ENCODE measurements around the gene MEX3D.
"Not testable (repeated sequence)": the region's sequence is repeated elsewhere in the genome, so short reads cannot be mapped to it uniquely, and the experiment has no call there.

MEX3D gene

DNA sequence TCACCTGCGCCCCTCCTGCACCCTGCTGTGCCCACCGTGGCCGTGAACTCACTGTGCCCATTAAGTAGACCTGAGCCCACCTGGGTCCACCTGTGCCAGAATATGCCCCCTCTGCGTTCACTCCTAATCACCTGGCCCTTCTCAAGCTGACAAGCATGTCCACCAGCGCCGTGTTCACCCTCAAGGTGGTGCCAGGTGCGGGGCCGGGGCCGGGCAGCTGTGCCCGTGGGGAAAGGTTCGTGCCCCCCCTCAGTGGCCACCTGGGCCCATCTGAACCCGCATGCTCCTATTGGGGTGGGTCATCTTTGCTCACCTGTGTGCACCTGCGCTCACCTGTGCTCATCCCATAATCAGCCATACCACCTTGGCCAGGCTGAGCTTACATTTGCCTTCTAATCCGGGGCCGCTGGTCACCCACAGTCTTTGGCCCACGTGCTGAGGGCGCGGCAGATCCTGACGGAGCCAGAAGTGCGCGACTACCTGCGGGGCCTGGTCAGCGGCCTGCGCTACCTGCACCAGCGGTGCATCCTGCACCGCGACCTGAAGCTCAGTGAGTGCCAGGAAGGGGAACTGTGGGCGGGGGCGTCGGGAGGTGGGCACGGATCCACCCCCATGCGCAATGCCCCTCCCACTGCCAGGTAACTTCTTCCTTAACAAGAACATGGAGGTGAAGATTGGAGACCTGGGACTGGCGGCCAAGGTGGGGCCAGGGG lies 41.9 kb downstream of the MEX3D start:
- Histone ChIP-seq H3K9ac (ENCODE audit: low read length) (no peak overlapping the region), H3K9me3 (ENCODE audit: control insufficient read depth, low read length) (no peaks in the 10 kb centered on the region), H3K27me3 (ENCODE audit: control insufficient read depth, insufficient read depth, low read length) (peaks cover 44% of the 10 kb centered on the region), H3K4me3 (ENCODE audit: low read length) (no peak overlapping the region), H3K36me3 (ENCODE audit: control insufficient read depth, insufficient read depth, low read length) (no peaks in the 10 kb centered on the region), H3K4me1 (ENCODE audit: control insufficient read depth, insufficient read depth, low read length) (no peaks in the 10 kb centered on the region)

DNA sequence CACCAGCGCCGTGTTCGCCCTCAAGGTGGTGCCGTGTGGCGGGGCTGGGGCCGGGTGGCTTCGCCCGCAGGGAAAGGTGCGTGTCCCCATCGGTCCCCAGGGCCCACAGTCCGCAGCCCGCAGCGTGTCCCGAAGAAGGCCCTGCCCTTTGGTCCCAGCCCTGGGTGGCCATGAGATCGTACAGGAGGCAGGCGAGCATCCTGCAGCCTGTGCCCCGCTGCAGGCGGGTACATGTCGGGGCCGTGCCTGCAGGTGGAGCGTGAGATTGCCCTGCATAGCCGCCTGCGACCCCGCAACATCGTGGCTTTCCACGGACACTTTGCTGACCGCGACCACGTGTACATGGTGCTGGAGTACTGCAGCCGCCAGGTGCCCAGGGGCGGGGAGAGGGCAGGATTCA lies 42.8 kb downstream of the MEX3D start:
- no peaks in the 10 kb centered on the region for H3K4me1 ChIP-seq (ENCODE audit: control insufficient read depth, insufficient read depth, low read length)
- no peak overlapping the region for H3K4me3 ChIP-seq (ENCODE audit: low read length)
- H3K9me3 ChIP-seq (ENCODE audit: control insufficient read depth, low read length): no peaks in the 10 kb centered on the region
- H3K36me3 ChIP-seq (ENCODE audit: control insufficient read depth, insufficient read depth, low read length): no peaks in the 10 kb centered on the region
- no peak overlapping the region for H3K9ac ChIP-seq (ENCODE audit: low read length)
- H3K27me3 ChIP-seq (ENCODE audit: control insufficient read depth, insufficient read depth, low read length): peaks cover 44% of the 10 kb centered on the region

DNA sequence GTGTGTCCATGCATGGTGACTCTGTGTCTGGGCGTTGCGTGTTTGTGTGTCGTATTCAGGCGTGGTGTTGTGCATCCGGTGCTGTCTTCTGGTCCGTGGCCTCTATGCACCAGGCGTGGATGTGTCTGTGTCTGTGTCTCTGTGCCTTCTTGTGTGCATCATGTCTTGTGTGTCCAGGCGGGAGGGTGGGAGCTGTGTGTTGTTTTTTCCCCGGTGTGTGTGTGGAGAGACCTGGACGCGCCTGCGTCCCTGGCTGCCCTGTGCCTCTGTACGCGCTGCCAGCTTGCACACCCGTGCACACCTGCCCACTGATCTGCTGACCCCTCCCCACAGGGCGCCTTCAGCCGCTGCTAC lies 43.2 kb downstream of the MEX3D start:
- Histone ChIP-seq H3K4me3 (ENCODE audit: low read length) (no peak overlapping the region), H3K9ac (ENCODE audit: low read length) (no peak overlapping the region), H3K4me1 (ENCODE audit: control insufficient read depth, insufficient read depth, low read length) (no peaks in the 10 kb centered on the region), H3K9me3 (ENCODE audit: control insufficient read depth, low read length) (no peaks in the 10 kb centered on the region), H3K27me3 (ENCODE audit: control insufficient read depth, insufficient read depth, low read length) (peaks cover 41% of the 10 kb centered on the region), H3K36me3 (ENCODE audit: control insufficient read depth, insufficient read depth, low read length) (no peaks in the 10 kb centered on the region)

DNA sequence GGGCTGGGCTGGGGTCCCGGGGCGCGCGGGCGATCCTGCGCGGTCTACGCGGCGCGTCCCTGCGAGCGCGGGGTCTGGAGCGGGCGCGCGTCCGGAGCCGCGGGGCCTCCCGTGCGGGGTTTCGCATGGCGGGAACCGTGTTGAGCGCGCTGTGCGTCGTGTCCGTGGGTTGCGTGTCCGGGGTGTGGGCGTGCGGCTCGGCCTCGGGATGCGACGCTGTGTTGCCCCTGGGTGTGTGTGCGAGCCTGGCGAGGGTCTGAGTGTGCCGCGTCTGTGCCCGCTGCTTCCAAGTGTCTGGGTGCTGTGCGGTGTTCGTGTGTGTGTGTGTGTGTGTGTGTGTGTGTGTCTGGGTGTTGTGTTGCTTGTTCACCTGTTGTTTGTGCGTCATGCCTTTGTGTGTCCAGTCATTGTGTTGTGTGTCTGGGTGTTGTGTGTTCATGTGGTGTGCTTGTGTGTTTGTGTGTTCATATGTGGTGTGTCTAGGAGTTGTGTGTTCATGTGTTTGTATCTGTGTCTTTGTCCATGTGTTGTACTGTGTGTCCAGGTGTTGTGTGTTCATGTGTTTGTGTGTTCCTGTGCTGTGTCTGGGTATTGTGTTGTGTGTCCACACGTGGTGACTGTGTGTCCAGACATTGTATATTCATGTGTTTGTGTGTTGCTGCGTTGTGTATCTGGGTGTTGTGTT lies 43.7 kb downstream of the MEX3D start:
- no peaks in the 10 kb centered on the region for H3K9me3 ChIP-seq (ENCODE audit: control insufficient read depth, low read length)
- H3K9ac ChIP-seq (ENCODE audit: low read length): no peak overlapping the region
- peaks cover 41% of the 10 kb centered on the region for H3K27me3 ChIP-seq (ENCODE audit: control insufficient read depth, insufficient read depth, low read length)
- H3K4me1 ChIP-seq (ENCODE audit: control insufficient read depth, insufficient read depth, low read length): no peaks in the 10 kb centered on the region
- H3K36me3 ChIP-seq (ENCODE audit: control insufficient read depth, insufficient read depth, low read length): no peaks in the 10 kb centered on the region
- H3K4me3 ChIP-seq (ENCODE audit: low read length): no peak overlapping the region

DNA sequence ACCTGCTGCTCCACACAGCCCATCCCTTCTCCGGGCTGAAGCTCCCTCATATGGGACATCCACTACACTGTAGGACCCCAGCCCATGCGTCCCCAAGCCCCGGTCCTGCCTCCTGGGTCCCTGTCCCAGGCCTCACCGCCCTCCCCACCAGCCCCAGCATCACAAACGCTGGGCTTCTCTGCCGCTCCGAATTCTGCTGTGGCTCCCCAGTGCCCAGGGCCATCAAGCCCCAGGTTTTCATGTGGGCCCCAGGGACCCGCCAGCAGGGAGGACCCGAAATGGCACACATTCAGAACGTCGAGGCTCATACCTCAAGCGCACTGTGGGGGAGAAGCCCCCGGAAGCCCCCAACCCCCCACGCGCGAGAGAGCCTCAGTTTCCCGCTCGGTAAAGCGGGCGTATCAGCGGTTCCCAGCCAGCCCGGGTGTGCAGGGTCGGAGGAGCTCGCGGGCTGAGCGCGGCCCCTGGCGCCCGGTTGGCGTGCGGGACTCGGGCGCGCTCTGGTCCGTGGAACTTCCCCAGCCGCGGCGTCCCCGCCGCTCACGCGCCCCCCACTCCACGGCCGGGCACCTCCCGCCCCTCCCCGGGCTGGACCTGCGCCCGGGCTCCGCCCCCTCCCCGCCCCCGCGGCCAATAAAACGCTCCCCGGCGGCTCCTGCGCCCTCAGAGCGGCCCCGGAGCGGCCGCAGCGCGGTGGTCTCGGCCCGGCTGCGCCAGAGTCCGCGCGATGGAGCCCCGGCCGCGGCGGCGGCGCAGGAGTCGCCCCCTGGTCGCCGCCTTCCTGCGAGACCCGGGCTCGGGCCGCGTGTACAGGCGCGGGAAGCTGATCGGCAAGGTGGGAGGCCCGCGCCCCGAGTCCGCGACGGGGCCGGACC lies 44.5 kb downstream of the MEX3D start, which contains the start of gene PLK5:
Gene PLK5, plus strand, starts transcription at position 666 of the 875 bp plus-strand sequence. CDS start 2,920 bp downstream, outside the sequence.
- Histone ChIP-seq H3K9me3 (ENCODE audit: control insufficient read depth, low read length) (no peaks in the 10 kb centered on the region), H3K4me3 (ENCODE audit: low read length) (no peak within 1 kb of the TSS), H3K4me1 (ENCODE audit: control insufficient read depth, insufficient read depth, low read length) (no peaks in the 10 kb centered on the region), H3K27me3 (ENCODE audit: control insufficient read depth, insufficient read depth, low read length) (peaks cover 41% of the 10 kb centered on the region), H3K9ac (ENCODE audit: low read length) (no peak within 1 kb of the TSS), H3K36me3 (ENCODE audit: control insufficient read depth, insufficient read depth, low read length) (no peaks in the 10 kb centered on the region)

DNA sequence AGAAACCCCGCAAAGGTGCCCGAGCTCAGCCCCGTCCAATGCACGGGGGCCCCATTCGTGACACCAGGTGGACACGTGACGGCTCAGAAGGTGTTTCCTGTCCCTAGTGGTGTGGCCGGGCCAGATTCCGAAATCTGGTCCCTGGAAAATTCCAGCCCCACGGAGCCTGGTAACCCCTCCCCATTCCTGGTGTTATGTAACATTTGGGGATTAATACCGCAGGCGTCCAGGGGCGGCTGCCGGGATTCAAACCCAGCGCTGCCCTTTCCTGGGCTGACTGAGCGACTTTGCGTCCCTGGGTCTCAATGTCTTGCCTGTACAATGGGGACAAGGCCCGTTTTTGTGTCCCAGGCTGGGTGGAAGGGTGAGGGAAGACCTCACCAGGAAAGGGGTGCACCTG lies 45.3 kb downstream of the MEX3D start:
- H3K27me3 ChIP-seq (ENCODE audit: control insufficient read depth, insufficient read depth, low read length): peaks cover 47% of the 10 kb centered on the region
- H3K36me3 ChIP-seq (ENCODE audit: control insufficient read depth, insufficient read depth, low read length): no peaks in the 10 kb centered on the region
- no peaks in the 10 kb centered on the region for H3K4me1 ChIP-seq (ENCODE audit: control insufficient read depth, insufficient read depth, low read length)
- H3K9ac ChIP-seq (ENCODE audit: low read length): no peak overlapping the region
- no peak overlapping the region for H3K4me3 ChIP-seq (ENCODE audit: low read length)
- no peaks in the 10 kb centered on the region for H3K9me3 ChIP-seq (ENCODE audit: control insufficient read depth, low read length)

DNA sequence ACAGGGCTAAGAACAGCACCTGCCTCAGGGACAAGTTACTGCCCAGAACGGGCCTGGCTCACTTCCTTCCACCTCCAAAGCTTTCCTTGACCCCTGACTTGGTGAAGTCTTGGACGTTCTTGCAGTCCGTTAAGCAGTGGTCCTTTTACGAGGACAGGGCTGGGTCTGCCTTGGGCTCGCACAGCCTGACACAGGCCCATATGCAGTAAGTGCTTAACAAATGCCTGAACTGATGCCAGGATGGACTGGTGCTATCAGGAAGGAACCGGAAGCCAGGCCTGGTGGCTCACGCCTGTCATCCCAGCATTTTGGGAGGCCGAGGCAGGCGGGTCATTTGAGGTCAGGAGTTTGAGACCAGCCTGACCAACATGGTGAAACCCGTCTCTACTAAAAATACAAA lies 46.1 kb downstream of the MEX3D start:
- Histone ChIP-seq H3K9ac (ENCODE audit: low read length) (no peak overlapping the region), H3K27me3 (ENCODE audit: control insufficient read depth, insufficient read depth, low read length) (peaks cover 47% of the 10 kb centered on the region), H3K4me3 (ENCODE audit: low read length) (no peak overlapping the region), H3K36me3 (ENCODE audit: control insufficient read depth, insufficient read depth, low read length) (no peaks in the 10 kb centered on the region), H3K4me1 (ENCODE audit: control insufficient read depth, insufficient read depth, low read length) (no peaks in the 10 kb centered on the region), H3K9me3 (ENCODE audit: control insufficient read depth, low read length) (no peaks in the 10 kb centered on the region)

DNA sequence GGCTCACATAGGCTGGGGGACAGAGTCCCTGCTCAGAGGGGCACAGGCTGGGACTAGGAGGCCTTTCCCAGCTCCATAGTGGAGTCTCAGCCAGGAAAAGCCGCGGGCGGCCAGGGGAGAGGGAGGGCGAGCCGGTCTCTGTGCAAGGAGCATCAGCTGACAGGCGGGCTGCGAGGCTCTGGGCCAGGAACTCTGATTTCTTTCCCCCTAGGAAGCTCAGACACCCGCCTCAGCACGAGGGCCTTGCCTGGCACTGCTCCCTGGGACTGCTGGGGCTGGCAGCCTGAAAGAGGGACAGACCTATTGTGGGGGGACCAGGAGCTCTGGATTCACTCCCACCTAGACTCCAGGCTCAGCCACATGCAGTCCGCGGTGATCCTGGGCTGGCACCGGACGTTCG lies 46.5 kb downstream of the MEX3D start:
- Histone ChIP-seq H3K36me3 (ENCODE audit: control insufficient read depth, insufficient read depth, low read length) (no peaks in the 10 kb centered on the region), H3K27me3 (ENCODE audit: control insufficient read depth, insufficient read depth, low read length) (peaks cover 47% of the 10 kb centered on the region), H3K9me3 (ENCODE audit: control insufficient read depth, low read length) (no peaks in the 10 kb centered on the region), H3K4me1 (ENCODE audit: control insufficient read depth, insufficient read depth, low read length) (no peaks in the 10 kb centered on the region), H3K9ac (ENCODE audit: low read length) (no peak overlapping the region), H3K4me3 (ENCODE audit: low read length) (no peak overlapping the region)

DNA sequence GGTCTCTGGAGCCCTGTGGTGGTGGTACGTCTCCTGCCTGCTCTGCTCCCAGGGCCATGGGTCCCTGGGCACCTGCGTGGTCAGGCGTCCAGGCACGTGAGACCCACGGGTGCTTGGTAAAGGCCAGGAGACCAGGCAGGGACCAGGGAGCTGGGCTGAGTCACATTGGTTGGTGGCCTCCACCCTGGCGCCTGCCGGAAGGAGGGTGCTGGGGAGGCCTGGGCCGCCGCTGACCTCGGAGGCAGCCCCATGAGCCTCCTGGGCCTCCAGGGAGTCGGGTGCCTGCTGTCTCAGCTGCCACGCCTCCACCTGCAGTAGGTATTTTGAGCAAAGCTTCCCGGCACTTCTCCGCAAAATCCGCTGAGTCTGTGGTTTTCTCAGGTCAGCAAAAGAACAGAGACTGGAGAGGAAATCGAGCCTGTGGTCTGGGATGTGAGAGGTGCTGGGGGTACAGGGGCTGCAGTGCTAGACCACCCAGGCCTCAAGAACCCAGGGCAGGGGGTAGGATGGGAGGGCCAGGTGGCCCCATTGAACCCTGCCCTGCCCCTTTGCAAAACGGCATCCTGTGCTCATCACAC lies 47.8 kb downstream of the MEX3D start:
- Histone ChIP-seq H3K27me3 (ENCODE audit: control insufficient read depth, insufficient read depth, low read length) (peaks cover 41% of the 10 kb centered on the region), H3K4me3 (ENCODE audit: low read length) (no peak overlapping the region), H3K4me1 (ENCODE audit: control insufficient read depth, insufficient read depth, low read length) (no peaks in the 10 kb centered on the region), H3K9ac (ENCODE audit: low read length) (no peak overlapping the region), H3K9me3 (ENCODE audit: control insufficient read depth, low read length) (no peaks in the 10 kb centered on the region), H3K36me3 (ENCODE audit: control insufficient read depth, insufficient read depth, low read length) (no peaks in the 10 kb centered on the region)

DNA sequence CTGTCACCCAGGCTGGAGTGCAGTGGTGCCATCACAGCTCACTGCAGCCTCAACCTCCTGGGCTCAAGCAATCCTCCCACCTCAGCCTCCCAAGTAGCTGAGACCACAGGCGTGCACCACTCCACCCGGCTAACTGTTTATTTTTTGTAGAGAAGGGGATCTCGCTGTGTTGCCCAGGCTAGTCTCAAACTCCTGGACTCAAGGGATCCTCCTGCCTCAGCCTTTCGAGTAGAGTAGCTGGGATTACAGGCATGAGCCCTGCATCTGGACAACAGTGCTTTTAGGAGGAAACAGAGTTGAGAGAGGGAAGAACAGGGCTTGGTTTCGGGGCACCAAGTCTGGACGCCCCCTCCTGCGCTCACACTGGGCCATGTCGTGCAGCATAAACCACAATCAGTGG lies 48.3 kb downstream of the MEX3D start:
- not testable (repeated sequence) for H3K4me1 ChIP-seq (ENCODE audit: control insufficient read depth, insufficient read depth, low read length); H3K36me3 ChIP-seq (ENCODE audit: control insufficient read depth, insufficient read depth, low read length); H3K4me3 ChIP-seq (ENCODE audit: low read length); H3K9me3 ChIP-seq (ENCODE audit: control insufficient read depth, low read length); H3K9ac ChIP-seq (ENCODE audit: low read length)
- peaks cover 41% of the 10 kb centered on the region for H3K27me3 ChIP-seq (ENCODE audit: control insufficient read depth, insufficient read depth, low read length)

DNA sequence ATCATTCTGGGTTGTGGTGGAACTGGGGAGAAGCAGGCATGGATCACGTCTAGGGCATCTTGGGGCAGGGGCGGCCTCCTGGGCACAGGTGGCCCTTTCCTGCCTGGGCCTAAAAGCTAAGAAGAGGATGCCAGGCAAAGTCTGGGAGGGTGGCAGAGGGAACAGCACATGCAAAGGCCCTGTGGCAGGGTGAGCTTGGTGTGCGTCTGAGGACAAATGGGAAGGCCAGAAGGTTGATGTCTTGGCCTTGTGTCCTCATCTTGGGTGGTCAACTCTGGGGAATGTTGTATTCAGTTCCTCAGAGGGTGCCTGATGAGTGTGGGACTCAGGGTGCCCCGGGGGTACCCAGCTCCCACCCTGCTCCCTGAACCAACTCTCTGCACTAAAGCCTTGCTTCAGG lies 49.7 kb downstream of the MEX3D start:
- no peaks in the 10 kb centered on the region for H3K9me3 ChIP-seq (ENCODE audit: control insufficient read depth, low read length)
- no peak overlapping the region for H3K4me3 ChIP-seq (ENCODE audit: low read length)
- H3K36me3 ChIP-seq (ENCODE audit: control insufficient read depth, insufficient read depth, low read length): no peaks in the 10 kb centered on the region
- peaks cover 37% of the 10 kb centered on the region for H3K27me3 ChIP-seq (ENCODE audit: control insufficient read depth, insufficient read depth, low read length)
- H3K9ac ChIP-seq (ENCODE audit: low read length): no peak overlapping the region
- no peaks in the 10 kb centered on the region for H3K4me1 ChIP-seq (ENCODE audit: control insufficient read depth, insufficient read depth, low read length)

DNA sequence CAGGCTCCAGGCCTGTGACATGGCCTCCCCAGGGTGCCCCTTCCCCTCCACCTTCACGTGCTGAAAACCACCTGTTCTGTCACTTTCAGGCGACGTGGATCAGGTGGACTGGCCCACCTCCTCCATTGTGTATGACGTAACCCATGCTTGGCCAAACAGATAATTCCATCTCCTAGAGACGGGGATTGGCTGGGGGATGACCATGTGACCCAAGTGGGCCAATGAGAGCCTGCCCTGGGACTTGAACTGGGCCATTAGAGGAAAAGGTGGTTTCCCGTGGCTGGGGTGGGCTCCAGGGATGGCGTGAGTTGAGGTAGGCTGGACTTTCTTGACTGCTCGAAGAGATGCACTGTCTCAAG lies 51.8 kb downstream of the MEX3D start:
- Histone ChIP-seq H3K9ac (ENCODE audit: low read length) (no peak overlapping the region), H3K9me3 (ENCODE audit: control insufficient read depth, low read length) (no peaks in the 10 kb centered on the region), H3K4me1 (ENCODE audit: control insufficient read depth, insufficient read depth, low read length) (peaks cover 4% of the 10 kb centered on the region), H3K4me3 (ENCODE audit: low read length) (no peak overlapping the region), H3K27me3 (ENCODE audit: control insufficient read depth, insufficient read depth, low read length) (peaks cover 29% of the 10 kb centered on the region), H3K36me3 (ENCODE audit: control insufficient read depth, insufficient read depth, low read length) (no peaks in the 10 kb centered on the region)
